Activated T-cell treated with anti-CD3 and anti-CD28 coated beads, Interleukin-2, amount 50 U/mL, for 24 hours (primary cell): ENCODE measurements around the gene ZNF618.
"Not testable (repeated sequence)": the region's sequence is repeated elsewhere in the genome, so short reads cannot be mapped to it uniquely, and the experiment has no call there.

Experiments
- DNase-seq: peaks from one replicate; pipeline ENCODE4 v3.0.0-alpha.2; 2020
- H3K27ac Mint-ChIP-seq: 2 replicates; pipeline ENCODE4 v1.8.0; 2020; ENCODE audit warnings: mild to moderate bottlenecking, mixed read lengths
- H3K27me3 Mint-ChIP-seq: 2 replicates; pipeline ENCODE4 v1.8.0; 2020; ENCODE audit warnings: mixed read lengths
- H3K36me3 Mint-ChIP-seq: 2 replicates; pipeline ENCODE4 v1.8.0; 2020; ENCODE audit warnings: low read depth, mixed read lengths
- H3K4me1 Mint-ChIP-seq: 2 replicates; pipeline ENCODE4 v1.8.0; 2020; ENCODE audit warnings: low read depth, mixed read lengths
- H3K4me3 Mint-ChIP-seq: 2 replicates; pipeline ENCODE4 v1.8.0; 2020; ENCODE audit warnings: mild to moderate bottlenecking, moderate library complexity, mixed read lengths
- H3K9me3 Mint-ChIP-seq: 2 replicates; pipeline ENCODE4 v1.8.0; 2020; ENCODE audit warnings: mixed read lengths

ZNF618 gene

DNA sequence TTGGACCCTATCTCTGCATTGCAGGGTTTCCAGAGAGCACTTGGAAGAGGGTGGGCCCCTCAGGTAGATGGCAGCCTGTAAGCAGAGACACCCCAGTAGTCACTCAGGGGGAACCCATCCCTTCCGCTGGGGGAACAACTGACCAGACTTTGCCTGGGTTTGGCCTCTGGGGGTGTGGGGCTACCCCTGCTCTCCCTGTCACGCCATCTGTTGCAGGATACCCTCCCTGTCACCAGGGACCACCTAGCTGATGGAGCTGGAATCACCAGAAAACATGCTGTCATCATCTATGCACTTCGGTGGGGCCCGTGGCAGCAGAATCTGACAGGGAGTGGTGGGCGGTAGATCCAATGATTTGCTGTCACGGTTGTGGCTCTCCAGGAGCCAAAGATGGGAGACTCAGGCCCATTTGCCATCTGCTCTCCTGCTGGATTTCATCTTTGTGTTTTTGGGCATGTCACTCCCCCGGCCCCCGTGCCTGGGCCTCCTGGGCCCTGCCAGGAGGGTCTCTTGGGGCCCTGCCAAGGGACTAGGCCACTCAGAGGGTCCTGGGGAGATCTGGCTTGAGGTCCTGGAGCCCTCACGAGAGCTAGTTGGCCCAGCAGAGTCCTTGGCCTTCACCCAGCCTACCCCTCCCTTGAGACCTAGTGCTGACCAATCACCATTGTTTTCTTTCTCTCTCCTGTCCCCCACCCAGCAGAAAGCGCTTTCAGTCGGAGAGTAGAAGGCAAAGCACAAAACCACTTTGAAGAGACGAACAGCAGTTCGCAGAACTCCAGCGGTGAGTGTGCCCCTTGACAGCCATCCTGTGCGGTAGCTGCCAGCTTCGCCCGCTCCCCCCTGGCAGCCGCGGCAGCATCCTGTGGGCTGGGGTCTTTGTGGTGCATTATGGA is 156.1 kb downstream of the ZNF618 start:
- Mint-ChIP-seq H3K27me3 (no peaks in the 10 kb centered on the region), H3K9me3 (no peaks in the 10 kb centered on the region), H3K4me3 (no peak overlapping the region), H3K4me1 (no peaks in the 10 kb centered on the region), H3K36me3 (no peaks in the 10 kb centered on the region), H3K27ac (no peak overlapping the region)
- no peak for DNase-seq

DNA sequence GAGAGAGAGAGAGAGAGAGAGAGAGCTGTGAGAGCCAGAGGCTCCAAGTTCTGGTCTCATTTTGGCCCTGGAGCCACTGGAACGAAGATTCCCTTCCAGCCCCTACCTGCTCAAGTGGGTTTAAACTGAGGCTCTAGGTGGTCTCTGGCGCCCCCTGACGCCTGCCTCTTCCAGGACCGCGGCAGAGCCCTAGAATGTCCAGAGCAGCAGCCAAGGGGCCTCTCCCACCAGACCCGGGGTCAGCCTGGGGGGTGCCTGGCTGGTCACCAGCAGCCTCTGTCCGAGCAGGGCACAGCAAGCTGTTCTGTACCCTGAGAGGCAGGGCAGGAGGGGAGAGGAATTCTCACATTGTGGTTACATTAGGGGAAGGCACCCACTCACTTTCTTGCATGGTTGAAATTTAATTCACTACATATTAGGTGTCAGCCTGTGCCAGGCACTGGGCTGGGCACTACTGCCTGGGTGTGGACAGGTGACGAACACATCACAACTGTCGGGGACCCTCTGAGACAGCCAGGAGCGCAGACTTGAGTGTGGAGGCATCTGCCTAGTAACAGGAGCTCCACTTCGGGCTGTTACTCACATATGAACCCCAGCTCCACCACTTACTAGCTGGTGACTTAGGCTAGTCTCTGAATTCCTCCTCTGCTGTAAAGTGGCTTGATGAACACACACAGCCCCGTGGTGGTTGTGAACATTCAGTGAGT is 157.4 kb downstream of the ZNF618 start:
- Mint-ChIP-seq H3K27ac (no peak overlapping the region), H3K27me3 (no peaks in the 10 kb centered on the region), H3K4me3 (no peak overlapping the region), H3K9me3 (no peaks in the 10 kb centered on the region), H3K4me1 (no peaks in the 10 kb centered on the region), H3K36me3 (no peaks in the 10 kb centered on the region)
- no peak for DNase-seq

DNA sequence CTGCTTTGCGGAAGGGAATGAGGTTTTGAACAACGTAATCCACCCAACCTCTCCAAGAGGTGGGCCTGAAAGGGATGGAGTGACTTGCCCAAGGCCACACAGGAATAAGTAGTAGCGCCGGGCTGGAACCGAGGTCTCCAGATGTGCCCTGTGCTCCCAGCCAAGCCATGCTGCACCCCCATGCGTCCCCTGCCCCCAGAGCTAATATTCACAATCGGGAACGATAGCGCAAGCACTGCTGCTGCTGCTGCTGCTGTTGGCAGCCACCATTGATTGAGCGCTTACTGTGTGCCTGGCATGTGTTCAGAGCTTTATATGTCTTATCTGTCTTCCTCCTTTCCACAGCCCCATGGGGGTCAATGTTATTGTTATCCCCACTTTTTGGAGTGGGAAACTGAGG is 158.1 kb downstream of the ZNF618 start:
- Mint-ChIP-seq H3K36me3 (no peaks in the 10 kb centered on the region), H3K27ac (no peak overlapping the region), H3K27me3 (no peaks in the 10 kb centered on the region), H3K4me1 (no peaks in the 10 kb centered on the region), H3K9me3 (no peaks in the 10 kb centered on the region), H3K4me3 (no peak overlapping the region)
- DNase-seq: no peak

DNA sequence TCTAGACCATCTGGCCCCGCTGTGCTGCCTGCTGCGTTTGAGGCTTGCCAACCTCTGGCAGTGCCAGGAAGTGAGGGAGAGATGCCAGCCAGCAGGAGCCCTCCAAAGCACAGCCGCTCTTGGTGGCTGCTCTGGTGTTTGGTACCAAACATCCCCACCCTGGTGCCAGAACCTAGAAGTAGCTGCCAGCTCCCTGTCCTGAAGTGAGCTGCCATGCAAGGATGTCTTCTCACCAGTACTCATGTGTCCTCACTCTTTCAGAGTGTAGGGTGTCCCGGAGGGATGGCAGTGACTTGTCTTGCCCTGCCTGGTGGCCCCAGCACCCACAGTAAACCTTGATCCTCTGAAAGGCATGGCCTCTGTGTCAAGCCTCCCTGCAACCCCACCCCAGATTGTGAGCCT is 158.6 kb downstream of the ZNF618 start:
- Mint-ChIP-seq H3K9me3 (no peaks in the 10 kb centered on the region), H3K4me3 (no peak overlapping the region), H3K27me3 (no peaks in the 10 kb centered on the region), H3K27ac (no peak overlapping the region), H3K4me1 (no peaks in the 10 kb centered on the region), H3K36me3 (no peaks in the 10 kb centered on the region)
- DNase-seq: no peak

DNA sequence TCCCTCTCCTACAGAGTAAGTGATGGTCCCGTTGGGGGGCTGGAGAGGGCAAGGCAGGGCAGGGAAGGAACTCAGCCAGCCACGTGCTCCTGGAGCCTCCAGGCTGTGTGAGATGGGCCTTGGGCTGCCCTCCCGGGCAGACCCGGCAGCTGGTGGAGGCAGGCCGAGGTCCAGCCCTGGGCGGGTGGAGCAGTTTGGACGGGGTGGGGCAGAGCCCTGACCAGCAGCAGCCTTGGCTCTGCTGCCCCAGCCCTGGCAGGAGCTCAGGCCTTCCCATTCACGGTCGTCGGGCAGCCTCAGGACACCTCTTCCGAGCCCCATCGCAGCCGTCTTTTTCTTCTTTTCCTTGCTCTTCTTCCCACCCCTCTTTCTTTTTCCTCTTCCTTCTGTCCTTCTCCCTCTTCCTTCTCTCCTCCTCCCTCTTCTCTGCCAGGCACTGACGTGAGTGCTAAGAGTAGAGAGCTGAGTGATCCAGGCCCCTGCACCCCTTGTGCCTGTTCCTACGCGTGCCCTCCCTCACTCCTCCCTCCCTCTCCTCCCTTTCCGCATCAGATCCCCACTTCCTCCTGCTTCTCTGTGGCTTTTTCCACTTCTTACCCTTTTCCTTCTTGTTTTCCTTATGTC is 159.2 kb downstream of the ZNF618 start:
- Mint-ChIP-seq H3K4me1 (no peaks in the 10 kb centered on the region), H3K4me3 (no peak overlapping the region), H3K27ac (no peak overlapping the region), H3K27me3 (no peaks in the 10 kb centered on the region), H3K36me3 (no peaks in the 10 kb centered on the region), H3K9me3 (no peaks in the 10 kb centered on the region)
- DNase-seq: no peak

DNA sequence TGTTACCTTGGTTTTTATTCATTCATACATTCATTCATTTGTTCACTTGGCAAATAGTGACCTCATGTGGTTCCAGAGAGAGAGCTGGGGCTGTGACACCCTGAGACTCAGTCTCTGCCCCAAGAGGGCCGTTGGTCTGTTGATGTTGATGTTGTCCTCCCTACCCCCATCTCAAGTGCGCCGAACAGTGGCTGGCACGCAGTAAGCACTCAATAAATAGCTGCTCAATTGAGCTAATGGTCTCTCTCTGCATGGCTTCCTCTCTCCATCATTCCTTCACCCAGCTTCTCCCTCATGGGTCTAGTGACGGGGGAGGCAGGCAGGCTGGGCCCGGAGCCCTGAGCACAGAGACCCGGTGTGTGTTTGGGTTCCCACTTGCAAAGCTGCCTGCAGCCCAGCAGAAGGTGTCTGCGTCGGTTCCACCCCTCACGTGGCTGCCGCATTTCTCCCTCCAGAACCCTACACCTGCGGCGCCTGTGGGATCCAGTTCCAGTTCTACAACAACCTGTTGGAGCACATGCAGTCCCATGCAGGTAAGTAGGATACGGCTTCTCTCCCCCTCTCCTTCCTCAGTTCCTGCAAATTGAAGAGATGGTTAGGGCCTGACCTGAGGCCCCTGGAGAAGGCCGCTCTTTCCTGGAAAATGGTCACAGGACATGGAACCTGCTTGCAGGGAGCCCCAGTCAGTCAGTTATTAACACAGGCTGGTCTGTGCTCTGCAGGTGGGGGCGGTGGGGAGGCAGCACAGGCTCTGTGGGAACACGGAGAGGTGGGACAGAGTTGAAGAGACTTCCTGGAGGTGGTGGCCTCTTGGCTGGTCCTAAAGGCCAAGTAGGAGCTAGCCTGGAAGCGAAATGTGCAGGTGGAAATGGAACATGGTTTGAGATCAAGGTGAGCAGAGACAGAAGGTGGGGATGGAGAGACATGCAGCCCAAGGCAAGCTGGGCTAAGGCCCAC is 160.0 kb downstream of the ZNF618 start:
- Mint-ChIP-seq H3K36me3 (no peaks in the 10 kb centered on the region), H3K9me3 (no peaks in the 10 kb centered on the region), H3K4me1 (no peaks in the 10 kb centered on the region), H3K27me3 (no peaks in the 10 kb centered on the region), H3K4me3 (no peak overlapping the region), H3K27ac (no peak overlapping the region)
- DNase-seq: no peak

DNA sequence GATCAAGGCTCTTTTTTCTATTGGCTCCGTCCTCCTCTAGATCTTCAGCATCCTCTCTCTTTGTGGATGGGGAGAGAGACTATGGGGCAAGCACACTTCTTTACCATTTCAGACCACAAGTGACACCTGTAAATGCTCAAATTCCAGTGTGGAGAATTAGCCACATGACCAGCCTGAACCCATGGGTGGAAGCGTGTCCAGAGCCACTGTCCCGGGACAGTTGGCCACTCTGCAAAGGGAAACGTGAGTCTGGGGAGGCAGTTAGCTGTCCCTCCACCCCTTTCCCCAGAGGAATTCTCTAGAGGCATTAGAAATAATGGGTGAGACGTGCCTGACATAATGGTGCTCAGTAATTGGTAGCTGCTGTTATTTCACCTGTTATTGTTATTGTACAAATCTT is 161.1 kb downstream of the ZNF618 start:
- no peaks in the 10 kb centered on the region for H3K4me1 Mint-ChIP-seq
- no peak for DNase-seq
- no peaks in the 10 kb centered on the region for H3K27me3 Mint-ChIP-seq
- no peak overlapping the region for H3K4me3 Mint-ChIP-seq
- H3K27ac Mint-ChIP-seq: no peak overlapping the region
- no peaks in the 10 kb centered on the region for H3K9me3 Mint-ChIP-seq
- no peaks in the 10 kb centered on the region for H3K36me3 Mint-ChIP-seq

DNA sequence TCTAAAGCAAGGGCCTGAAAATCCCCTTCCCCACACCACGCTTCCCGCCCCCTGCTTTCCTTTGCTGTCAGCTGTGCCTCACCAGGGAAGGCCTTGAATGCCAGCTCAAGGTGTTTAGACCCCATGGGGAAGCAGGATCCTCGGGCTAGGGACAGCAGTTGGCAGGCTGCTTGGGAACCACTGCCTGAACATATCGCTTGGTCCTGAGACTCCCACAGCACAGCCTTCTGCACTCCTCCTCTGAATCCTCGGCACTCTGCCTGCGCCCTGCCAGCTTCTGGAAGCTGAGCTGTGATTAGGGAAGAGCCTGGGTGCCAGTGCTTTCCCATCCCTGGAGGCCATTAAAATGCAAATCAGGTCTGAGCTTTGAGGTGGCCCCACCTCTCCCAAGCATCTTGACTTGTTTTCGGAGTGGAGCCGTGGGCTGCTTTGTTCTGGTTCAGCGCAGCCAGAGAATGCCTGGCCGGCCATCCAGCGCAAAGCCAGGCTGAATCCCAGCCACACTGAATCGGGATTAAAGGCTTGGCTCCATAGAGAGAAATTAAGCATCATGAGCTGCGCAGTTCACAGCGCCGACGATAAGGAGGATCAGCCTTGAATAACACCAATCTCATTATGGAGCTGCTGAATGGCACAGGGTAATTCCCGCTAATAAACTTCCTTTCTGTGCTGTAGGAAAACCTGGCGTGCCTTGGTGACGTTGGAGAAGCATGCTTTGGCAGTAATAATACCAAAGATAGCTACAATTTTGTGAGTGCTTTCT is 162.0 kb downstream of the ZNF618 start:
- Mint-ChIP-seq H3K9me3 (no peaks in the 10 kb centered on the region), H3K27me3 (no peaks in the 10 kb centered on the region), H3K4me1 (no peaks in the 10 kb centered on the region), H3K27ac (no peak overlapping the region), H3K4me3 (no peak overlapping the region), H3K36me3 (no peaks in the 10 kb centered on the region)
- no peak for DNase-seq

DNA sequence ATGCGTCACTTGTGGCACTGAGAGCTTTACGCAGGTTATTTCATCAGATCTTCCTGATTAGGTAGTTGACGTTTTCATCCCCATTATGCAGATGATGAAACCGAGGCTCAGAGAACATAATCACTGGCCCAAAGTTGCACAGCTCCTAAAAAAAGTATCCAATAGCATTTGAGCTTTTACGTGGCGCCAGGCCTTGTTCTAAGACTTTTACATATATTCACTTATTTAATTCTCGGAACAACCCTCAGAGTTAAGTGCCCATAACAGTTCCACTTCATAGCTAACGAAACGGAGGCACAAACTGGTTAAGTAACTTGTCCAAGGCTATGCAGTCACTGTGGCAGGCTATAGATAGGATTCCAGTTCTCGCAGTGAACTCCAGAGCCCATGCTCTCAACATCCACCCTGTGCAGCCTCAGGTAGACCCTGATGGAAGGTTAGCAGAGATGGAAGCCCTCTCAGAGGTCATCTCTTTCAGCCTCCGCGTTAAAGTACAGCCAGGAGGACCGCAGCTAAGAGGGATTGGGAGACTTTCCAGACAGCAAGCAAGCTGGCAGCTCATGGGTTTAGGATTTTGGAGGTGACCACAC is 162.7 kb downstream of the ZNF618 start:
- Mint-ChIP-seq H3K4me1 (no peaks in the 10 kb centered on the region), H3K36me3 (no peaks in the 10 kb centered on the region), H3K9me3 (no peaks in the 10 kb centered on the region), H3K27me3 (no peaks in the 10 kb centered on the region), H3K27ac (no peak overlapping the region), H3K4me3 (no peak overlapping the region)
- DNase-seq: no peak

GRCh38 chr9:114039484-114039883 is 163.4 kb downstream of the ZNF618 start:
- H3K27me3 Mint-ChIP-seq: no peaks in the 10 kb centered on the region
- H3K4me3 Mint-ChIP-seq: no peak overlapping the region
- no peaks in the 10 kb centered on the region for H3K4me1 Mint-ChIP-seq
- H3K27ac Mint-ChIP-seq: no peak overlapping the region
- DNase-seq: no peak
- H3K36me3 Mint-ChIP-seq: no peaks in the 10 kb centered on the region
- no peaks in the 10 kb centered on the region for H3K9me3 Mint-ChIP-seq

- H3K4me3 Mint-ChIP-seq, H3K9me3 Mint-ChIP-seq, DNase-seq, H3K27me3 Mint-ChIP-seq, H3K4me1 Mint-ChIP-seq, H3K27ac Mint-ChIP-seq, H3K36me3 Mint-ChIP-seq: not testable (repeated sequence)
Measured at GRCh38 chr9:114043660-114044059, 167.6 kb downstream of the ZNF618 start.

DNA sequence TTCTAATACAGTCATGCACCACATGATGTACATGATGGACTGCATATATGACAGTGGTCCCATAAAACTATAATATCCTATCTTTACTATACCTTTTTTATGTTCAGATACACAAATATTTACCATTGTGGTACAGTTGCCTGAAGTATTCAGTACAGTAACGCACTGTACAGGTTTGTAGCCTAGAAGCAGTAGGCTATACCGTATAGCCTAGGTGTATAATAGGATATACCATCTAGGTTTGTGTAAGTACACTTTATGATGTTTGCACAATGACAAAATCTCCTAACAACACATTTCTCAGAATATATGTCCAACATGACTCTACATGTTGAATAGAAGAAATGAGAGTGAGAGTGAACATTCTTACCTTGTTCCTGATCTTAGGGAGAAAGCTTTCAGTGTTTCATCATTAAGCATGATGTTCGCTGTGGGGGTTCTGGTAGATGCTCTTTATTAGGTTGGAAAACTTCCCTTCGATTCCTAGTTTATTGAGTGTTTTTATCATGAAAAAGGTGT is 170.2 kb downstream of the ZNF618 start:
- no peak for DNase-seq
- Mint-ChIP-seq H3K4me3 (no peak overlapping the region), H3K27me3 (no peaks in the 10 kb centered on the region), H3K27ac (no peak overlapping the region), H3K36me3 (no peaks in the 10 kb centered on the region), H3K9me3 (no peaks in the 10 kb centered on the region), H3K4me1 (no peaks in the 10 kb centered on the region)

GRCh38 chr9:114046875-114047274 is 170.8 kb downstream of the ZNF618 start:
- Mint-ChIP-seq H3K27me3 (no peaks in the 10 kb centered on the region), H3K27ac (no peak overlapping the region), H3K9me3 (no peaks in the 10 kb centered on the region), H3K4me1 (no peaks in the 10 kb centered on the region), H3K36me3 (no peaks in the 10 kb centered on the region), H3K4me3 (no peak overlapping the region)
- DNase-seq: no peak
